Vagina (tissue), 2 donors: Measurements from ENCODE around the gene LRP3.

ENCODE experiments used
- POLR2A ChIP-seq, 2 donors: fragments of 450-650 bp; IDR thresholded peaks; one replicate each; pipeline ENCODE4 v1.6.1; 2017; ENCODE audit warnings: antibody characterized with exemption in 2 of 2, mild to moderate bottlenecking in 2 of 2, moderate library complexity in 2 of 2
- TF ChIP-seq, protein P1 (sequence below), 3 experiments: fragments of 450-650 bp in 2 of 3; fragments of 200-600 bp in 1 of 3; sonication (generic) in 1 of 3; IDR thresholded peaks; one replicate each; pipeline ENCODE4 v1.5.1; 2017 to 2019; ENCODE audit warnings: antibody characterized with exemption in 3 of 3, mild to moderate bottlenecking in 2 of 3, moderate library complexity in 2 of 3

- TF ChIP-seq, protein P1, sequence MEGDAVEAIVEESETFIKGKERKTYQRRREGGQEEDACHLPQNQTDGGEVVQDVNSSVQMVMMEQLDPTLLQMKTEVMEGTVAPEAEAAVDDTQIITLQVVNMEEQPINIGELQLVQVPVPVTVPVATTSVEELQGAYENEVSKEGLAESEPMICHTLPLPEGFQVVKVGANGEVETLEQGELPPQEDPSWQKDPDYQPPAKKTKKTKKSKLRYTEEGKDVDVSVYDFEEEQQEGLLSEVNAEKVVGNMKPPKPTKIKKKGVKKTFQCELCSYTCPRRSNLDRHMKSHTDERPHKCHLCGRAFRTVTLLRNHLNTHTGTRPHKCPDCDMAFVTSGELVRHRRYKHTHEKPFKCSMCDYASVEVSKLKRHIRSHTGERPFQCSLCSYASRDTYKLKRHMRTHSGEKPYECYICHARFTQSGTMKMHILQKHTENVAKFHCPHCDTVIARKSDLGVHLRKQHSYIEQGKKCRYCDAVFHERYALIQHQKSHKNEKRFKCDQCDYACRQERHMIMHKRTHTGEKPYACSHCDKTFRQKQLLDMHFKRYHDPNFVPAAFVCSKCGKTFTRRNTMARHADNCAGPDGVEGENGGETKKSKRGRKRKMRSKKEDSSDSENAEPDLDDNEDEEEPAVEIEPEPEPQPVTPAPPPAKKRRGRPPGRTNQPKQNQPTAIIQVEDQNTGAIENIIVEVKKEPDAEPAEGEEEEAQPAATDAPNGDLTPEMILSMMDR (IDR thresholded peaks at IDR 0.05), result no peak
- TF ChIP-seq POLR2A (IDR thresholded peaks at IDR 0.05), result no peak
These were observed 32.9 kb upstream of the LRP3 start for GRCh38 chr19:33161201-33161600.
